UCSD-AML1 (cell line): ENCODE measurements around the gene ZNF598.
"Not testable (repeated sequence)": the region's sequence is repeated elsewhere in the genome, so short reads cannot be mapped to it uniquely, and the experiment has no call there.

ENCODE experiments used
- DNase-seq: peaks from one replicate; lab custom pipeline; 2025; ENCODE audit not compliant: unreplicated experiment; lab: John Stamatoyannopoulos, UW

Gene ZNF598

GRCh38 chr16:2040787-2041522 lies 31.3 kb upstream of the ZNF598 start:
- DNase-seq = no peak

- DNase-seq = no peak
Measured at GRCh38 chr16:2040041-2040786, 30.6 kb upstream of the ZNF598 start.

- no peak for DNase-seq
Measured at GRCh38 chr16:2039274-2040031, 29.8 kb upstream of the ZNF598 start.

- DNase-seq = no peak
Measured at GRCh38 chr16:2038382-2039231, 29.0 kb upstream of the ZNF598 start.

GRCh38 chr16:2037647-2038381 lies 28.2 kb upstream of the ZNF598 start:
- DNase-seq = no peak

- DNase-seq = no peak
Measured at GRCh38 chr16:2037115-2037514, 27.5 kb upstream of the ZNF598 start.

- no peak for DNase-seq
Measured at GRCh38 chr16:2036200-2036966, 26.8 kb upstream of the ZNF598 start.

GRCh38 chr16:2035431-2036199 lies 26.0 kb upstream of the ZNF598 start:
- no peak for DNase-seq

GRCh38 chr16:2034696-2035430 lies 25.2 kb upstream of the ZNF598 start:
- DNase-seq = no peak

GRCh38 chr16:2033909-2034695 lies 24.5 kb upstream of the ZNF598 start:
- DNase-seq = not testable (repeated sequence)

- peak; percentile 60 for DNase-seq
Measured at GRCh38 chr16:2033057-2033908, 23.7 kb upstream of the ZNF598 start.

- DNase-seq = no peak
Measured at GRCh38 chr16:2032285-2033056, 22.9 kb upstream of the ZNF598 start.

GRCh38 chr16:2031081-2031577 lies 21.5 kb upstream of the ZNF598 start:
- no peak for DNase-seq

- no peak for DNase-seq
Measured at GRCh38 chr16:2030036-2030435, 20.4 kb upstream of the ZNF598 start.

GRCh38 chr16:2029350-2029749 lies 19.7 kb upstream of the ZNF598 start:
- no peak for DNase-seq
